Neural cell (in vitro differentiated cells): ENCODE data around the gene HOXA1. TPM values are rescaled to one million over a fixed set of nuclear protein-coding genes. Genes with fewer than 3 reads are reported as not detected.

Experiments
- H2AFZ ChIP-seq: fragments of 200-600, 300-800 bp; sonication (generic), shearing (Covaris generic); 2 replicates; pipeline ENCODE4 v1.6.0; 2014; ENCODE audit warnings: low read depth, mild to moderate bottlenecking, antibody characterized with exemption, low read length, moderate library complexity
- H3F3A ChIP-seq: fragments of 200-600 bp; shearing (Covaris generic); 2 replicates; pipeline ENCODE4 v1.6.1; 2016; ENCODE audit warnings: mild to moderate bottlenecking, moderate library complexity, mixed read lengths, antibody characterized with exemption, low read length; ENCODE audit not compliant: insufficient read depth, poor library complexity, severe bottlenecking
- H3K27ac ChIP-seq: fragments of 200-600, 300-800 bp; sonication (generic), shearing (Covaris generic); 2 replicates; pipeline ENCODE4 v1.5.1; 2014; ENCODE audit warnings: mild to moderate bottlenecking, low read length, moderate library complexity
- H3K27me3 ChIP-seq: fragments of 300-800, 200-600 bp; sonication (generic), shearing (Covaris generic); 2 replicates; pipeline ENCODE4 v1.6.0; 2014; ENCODE audit warnings: mild to moderate bottlenecking, low read depth, low read length, moderate library complexity; ENCODE audit not compliant: insufficient read depth
- H3K36me3 ChIP-seq: fragments of 300-800, 200-600 bp; sonication (generic), shearing (Covaris generic); 2 replicates; pipeline ENCODE4 v1.5.1; 2014; ENCODE audit warnings: mild to moderate bottlenecking, antibody characterized with exemption, low read length, moderate library complexity; ENCODE audit not compliant: insufficient read depth
- H3K4me2 ChIP-seq: fragments of 300-800, 200-600 bp; sonication (generic), shearing (Covaris generic); 2 replicates; pipeline ENCODE4 v1.6.0; 2014; ENCODE audit warnings: mild to moderate bottlenecking, low read length
- H3K4me3 ChIP-seq: fragments of 300-800, 200-600 bp; sonication (generic), shearing (Covaris generic); 2 replicates; pipeline ENCODE4 v1.5.1; 2014; ENCODE audit warnings: mild to moderate bottlenecking, low read length, moderate library complexity
- H3K79me2 ChIP-seq: fragments of 200-600 bp; shearing (Covaris generic); replicated peaks from 2 replicates; pipeline ENCODE4 v1.6.0; 2014; ENCODE audit warnings: mild to moderate bottlenecking, low read length, moderate library complexity; ENCODE audit not compliant: insufficient read depth
- H3K9ac ChIP-seq: fragments of 300-800, 200-600 bp; sonication (generic), shearing (Covaris generic); 2 replicates; pipeline ENCODE4 v1.6.1; 2016; ENCODE audit warnings: mild to moderate bottlenecking, low read length, mixed read lengths
- H3K9me2 ChIP-seq: fragments of 200-600 bp; shearing (Covaris generic); 2 replicates; pipeline ENCODE4 v1.6.1; 2016; ENCODE audit warnings: mild to moderate bottlenecking, low read length, mixed read lengths; ENCODE audit not compliant: insufficient read depth
- H3K9me3 ChIP-seq: fragments of 200-600, 300-800 bp; sonication (generic), shearing (Covaris generic); 2 replicates; pipeline ENCODE4 v1.6.1; 2016; ENCODE audit warnings: mild to moderate bottlenecking, mixed run types, low read length, moderate library complexity, mixed read lengths
- H4K20me1 ChIP-seq: fragments of 200-600 bp; shearing (Covaris generic); 2 replicates; pipeline ENCODE4 v1.6.1; 2016; ENCODE audit warnings: mild to moderate bottlenecking, mixed run types; ENCODE audit not compliant: insufficient read depth
- CTCF ChIP-seq: fragments of 450-650 bp; IDR thresholded peaks from 2 replicates; pipeline ENCODE4 v1.5.1; 2014; ENCODE audit warnings: antibody characterized with exemption, mild to moderate bottlenecking, moderate library complexity; ENCODE audit not compliant: poor library complexity, severe bottlenecking
- EP300 ChIP-seq: fragments of 450-650 bp; conservative IDR thresholded peaks from 2 replicates; pipeline ENCODE4 v1.6.1; 2014; ENCODE audit warnings: antibody characterized with exemption, mild to moderate bottlenecking, moderate library complexity; ENCODE audit not compliant: poor library complexity, severe bottlenecking
- EZH2 ChIP-seq: fragments of 200-600, 300-800 bp; shearing (Covaris generic), sonication (generic); IDR thresholded peaks from 2 replicates; pipeline ENCODE4 v1.6.1; 2014; ENCODE audit warnings: antibody characterized with exemption, low read length, borderline replicate concordance, mild to moderate bottlenecking; ENCODE audit not compliant: insufficient read depth, poor library complexity, severe bottlenecking
- MXI1 ChIP-seq: fragments of 450-650 bp; conservative IDR thresholded peaks from 2 replicates; pipeline ENCODE4 v1.6.1; 2014; ENCODE audit warnings: antibody characterized with exemption, mild to moderate bottlenecking; ENCODE audit not compliant: poor library complexity, severe bottlenecking
- POLR2AphosphoS5 ChIP-seq: IDR thresholded peaks from 2 replicates; pipeline ENCODE4 v1.6.1; 2012
- RAD21 ChIP-seq: fragments of 450-650 bp; conservative IDR thresholded peaks from 2 replicates; pipeline ENCODE4 v1.6.1; 2014; ENCODE audit warnings: antibody characterized with exemption, mild to moderate bottlenecking, moderate library complexity
- REST ChIP-seq: IDR thresholded peaks from 2 replicates; pipeline ENCODE4 v1.6.1; 2012; ENCODE audit warnings: borderline replicate concordance
- SMC3 ChIP-seq: fragments of 450-650 bp; conservative IDR thresholded peaks from 2 replicates; pipeline ENCODE4 v1.6.1; 2014; ENCODE audit warnings: antibody characterized with exemption, mild to moderate bottlenecking, moderate library complexity; ENCODE audit not compliant: poor library complexity
- TAF1 ChIP-seq: IDR thresholded peaks from 2 replicates; pipeline ENCODE4 v1.6.1; 2012; ENCODE audit warnings: low read depth
- polyA plus RNA-seq: library from polyadenylated mRNA; depleted of rRNA; stranded (reverse); fragments of >200 nt; gene quantifications from 2 replicates; pipeline ENCODE4 v1.2.3, GENCODE V29; 2014

HOXA1 gene
- polyA plus RNA-seq, 1 donor from 2014 or later = not detected

- Histone ChIP-seq H3K4me2 (no peak overlapping the region), H4K20me1 (no peaks in the 10 kb centered on the region), H3K4me3 (no peak overlapping the region), H3K27me3 (peaks cover 100% of the 10 kb centered on the region), H3K79me2 (no peaks in the 10 kb centered on the region), H3K9ac (no peak overlapping the region), H3K27ac (no peak overlapping the region), H3F3A (no peaks in the 10 kb centered on the region), H3K9me2 (no peaks in the 10 kb centered on the region), H2AFZ (no peak overlapping the region), H3K9me3 (no peaks in the 10 kb centered on the region), H3K36me3 (no peaks in the 10 kb centered on the region)
- no peak for TF ChIP-seq POLR2AphosphoS5
- TF ChIP-seq SMC3 = no peak
Observed at GRCh38 chr7:27105301-27106031, 9.7 kb upstream of the HOXA1 start.

DNA sequence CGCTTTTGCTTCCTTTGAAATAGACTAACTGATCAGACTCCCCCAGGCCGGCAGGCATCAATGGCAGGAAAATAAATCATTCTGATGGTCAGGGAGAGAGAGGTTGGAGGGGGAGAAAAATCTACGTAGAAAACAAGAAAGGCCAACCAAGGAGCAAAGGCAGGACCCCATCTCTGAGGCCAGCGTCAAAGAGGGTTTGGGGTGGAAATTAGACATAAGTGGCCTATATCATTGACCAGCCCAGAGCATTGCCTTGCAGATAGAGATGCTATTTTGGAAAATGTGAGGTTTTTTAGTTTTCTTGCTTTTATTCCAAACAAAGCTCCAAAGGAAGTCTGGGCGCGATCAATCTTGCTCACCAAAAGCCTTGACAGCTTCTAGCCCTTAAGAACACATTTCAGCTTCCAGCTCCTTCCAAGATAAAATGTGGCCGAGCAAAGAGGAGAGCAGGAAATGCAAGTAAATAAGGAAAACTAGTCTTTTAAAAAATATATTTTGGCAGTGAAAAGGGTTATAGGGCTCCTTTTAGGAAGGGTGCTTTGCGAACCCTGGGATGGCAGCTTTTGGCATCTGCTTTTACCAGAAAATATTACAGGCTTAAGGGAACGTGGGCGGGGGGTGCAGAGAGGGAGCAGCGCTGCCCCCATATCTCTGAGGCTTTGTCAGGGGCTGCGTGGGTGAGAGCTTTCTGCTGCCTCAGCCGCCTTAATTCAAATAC lies 8.7 kb upstream of the HOXA1 start:
- Histone ChIP-seq H3K4me3 (no peak overlapping the region), H3K9ac (no peak overlapping the region), H2AFZ (no peak overlapping the region), H3F3A (no peaks in the 10 kb centered on the region), H3K4me2 (no peak overlapping the region), H3K9me2 (no peaks in the 10 kb centered on the region), H3K27me3 (peaks cover 100% of the 10 kb centered on the region), H3K36me3 (no peaks in the 10 kb centered on the region), H3K9me3 (no peaks in the 10 kb centered on the region), H3K79me2 (no peaks in the 10 kb centered on the region), H3K27ac (no peak overlapping the region), H4K20me1 (no peaks in the 10 kb centered on the region)
- TF ChIP-seq SMC3 (no peak), MXI1 (no peak), POLR2AphosphoS5 (no peak), EP300 (no peak), REST (no peak), EZH2 (no peak), RAD21 (no peak), TAF1 (no peak), CTCF (no peak)
